Activated B cell treated with CpG ODN at 0.5 μM for 24 hours (primary cell): ENCODE results near the gene SYT12. TPM values are rescaled to one million over a fixed set of nuclear protein-coding genes. Genes with fewer than 3 reads are reported as not detected.

Experiments
- ATAC-seq: fragments of 200-7000 bp; cut with Tn5 transposase; one replicate; pipeline ENCODE4 v1.10.0; 2021; ENCODE audit warnings: low read depth, mild to moderate bottlenecking, moderate library complexity
- CTCF ChIA-PET: fragments of 350-600 bp; sonication (Branson Sonifier 250); formaldehyde crosslinking; loops from one replicate; lab custom pipeline; 2021; ENCODE audit warnings: antibody characterized with exemption; lab: Charles Lee
- POLR2A ChIA-PET: fragments of 350-600 bp; sonication (Branson Sonifier 250); formaldehyde crosslinking; loops from one replicate; lab custom pipeline; 2021; ENCODE audit warnings: antibody characterized with exemption; lab: Charles Lee
- DNase-seq: peaks from one replicate; pipeline ENCODE4 v3.0.0; 2022
- H3K27ac Mint-ChIP-seq: one replicate; pipeline ENCODE4 v1.8.0; 2020; ENCODE audit warnings: mixed read lengths
- H3K27me3 Mint-ChIP-seq: one replicate; pipeline ENCODE4 v1.8.0; 2021; ENCODE audit warnings: mixed read lengths
- H3K36me3 Mint-ChIP-seq: one replicate; pipeline ENCODE4 v1.8.0; 2021; ENCODE audit warnings: low read depth, mixed read lengths
- H3K4me1 Mint-ChIP-seq: one replicate; pipeline ENCODE4 v1.8.0; 2021; ENCODE audit warnings: mixed read lengths
- H3K4me3 Mint-ChIP-seq: one replicate; pipeline ENCODE4 v1.8.0; 2020; ENCODE audit warnings: mild to moderate bottlenecking, mixed read lengths
- H3K9me3 Mint-ChIP-seq: one replicate; pipeline ENCODE4 v1.8.0; 2020; ENCODE audit warnings: mixed read lengths
- CTCF ChIP-seq: fragments of 200-600 bp; IDR thresholded peaks from one replicate; pipeline ENCODE4 v1.8.0; 2022; ENCODE audit warnings: antibody characterized with exemption, mild to moderate bottlenecking
- intact Hi-C: fragments of 100-400 bp; cut with micrococcal nuclease; formaldehyde crosslinking; loops from one replicate; pipeline ENCODE4 v1.15.1; 2024
- total RNA-seq: library from RNA; stranded (reverse); gene quantifications from 2 replicates; pipeline ENCODE4 v1.2.3, GENCODE V29; 2022

The SYT12 gene, protein sequence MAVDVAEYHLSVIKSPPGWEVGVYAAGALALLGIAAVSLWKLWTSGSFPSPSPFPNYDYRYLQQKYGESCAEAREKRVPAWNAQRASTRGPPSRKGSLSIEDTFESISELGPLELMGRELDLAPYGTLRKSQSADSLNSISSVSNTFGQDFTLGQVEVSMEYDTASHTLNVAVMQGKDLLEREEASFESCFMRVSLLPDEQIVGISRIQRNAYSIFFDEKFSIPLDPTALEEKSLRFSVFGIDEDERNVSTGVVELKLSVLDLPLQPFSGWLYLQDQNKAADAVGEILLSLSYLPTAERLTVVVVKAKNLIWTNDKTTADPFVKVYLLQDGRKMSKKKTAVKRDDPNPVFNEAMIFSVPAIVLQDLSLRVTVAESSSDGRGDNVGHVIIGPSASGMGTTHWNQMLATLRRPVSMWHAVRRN
- not detected in 2 replicates for total RNA-seq

GRCh38 chr11:67022961-67023956, at the start of gene SYT12:
TSS of gene SYT12 (plus strand) at chr11:67023134. CDS start at chr11:67030145, 7,011 bp downstream.
- H3K27ac Mint-ChIP-seq = no peak within 1 kb of the TSS
- peaks cover 36% of the 10 kb centered on the region for H3K4me1 Mint-ChIP-seq
- DNase-seq = no peak
- ChIA-PET CTCF (no interaction called here), POLR2A (interaction anchor here (0.6 kb wide), 1 partner anchor 327 kb away, joined by 4 read pairs; no protein-coding TSS in a partner anchor)
- no peaks in the 10 kb centered on the region for H3K36me3 Mint-ChIP-seq
- H3K27me3 Mint-ChIP-seq = peaks cover 54% of the 10 kb centered on the region
- TF ChIP-seq CTCF = no peak
- ATAC-seq = no peak
- H3K9me3 Mint-ChIP-seq = peaks cover 2% of the 10 kb centered on the region
- H3K4me3 Mint-ChIP-seq = peak within 1 kb of the TSS; percentile 74
- intact Hi-C loops = no loop called here

- H3K4me1 Mint-ChIP-seq = no peaks in the 10 kb centered on the region
- ChIA-PET POLR2A (no interaction called here), CTCF (no interaction called here)
- H3K27me3 Mint-ChIP-seq = peaks cover 9% of the 10 kb centered on the region
- intact Hi-C loops = no loop called here
- ATAC-seq (no peak), DNase-seq (no peak)
- H3K36me3 Mint-ChIP-seq = no peaks in the 10 kb centered on the region
- H3K9me3 Mint-ChIP-seq = peaks cover 3% of the 10 kb centered on the region
- H3K4me3 Mint-ChIP-seq = no peak overlapping the region
- no peak for TF ChIP-seq CTCF
- H3K27ac Mint-ChIP-seq = no peak overlapping the region
Observed at GRCh38 chr11:66973956-66974580, 48.9 kb upstream of the SYT12 start.

DNA sequence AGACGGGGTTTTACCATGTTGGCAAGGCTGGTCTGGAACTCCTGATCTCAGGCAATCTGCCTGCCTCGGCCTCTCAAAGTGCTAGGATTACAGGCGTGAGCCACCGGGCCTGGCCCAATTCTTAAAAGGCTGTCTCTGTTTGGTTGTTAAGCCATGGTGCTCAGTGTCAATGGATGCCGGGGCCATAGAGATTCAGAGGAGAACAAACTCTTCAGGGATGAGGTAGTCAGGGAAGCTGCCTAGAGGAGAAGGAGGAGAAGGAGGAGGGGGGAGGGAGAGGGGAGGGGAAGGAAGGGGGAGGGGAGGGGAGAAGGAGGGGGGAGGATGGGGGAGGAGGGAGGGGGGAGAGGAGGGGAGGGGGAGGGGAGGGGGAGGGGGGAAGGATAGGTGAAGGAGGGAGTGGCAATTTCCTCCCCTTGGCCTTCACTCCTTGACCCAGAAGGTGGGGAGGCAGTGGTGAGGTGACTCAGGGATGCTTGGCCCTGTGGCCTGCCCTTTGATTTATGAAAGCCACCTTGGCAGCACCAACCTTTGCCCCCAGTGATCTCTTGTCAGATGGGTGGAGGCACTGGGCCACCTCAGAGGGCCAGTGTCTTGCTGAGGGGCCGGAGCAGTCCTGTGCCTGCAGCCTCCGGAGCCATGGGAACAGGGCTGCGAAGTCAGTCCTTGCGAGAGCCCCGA, 48.1 kb upstream of the SYT12 start, which contains the start of gene C11orf86:
TSS of gene C11orf86 (plus strand) at position 581 of the 681 bp plus-strand sequence. CDS start at position 640, 59 bp downstream.
- DNase-seq (no peak), ATAC-seq (no peak)
- intact Hi-C loops = no loop called here
- Mint-ChIP-seq H3K27ac (no peak within 1 kb of the TSS), H3K4me1 (no peaks in the 10 kb centered on the region), H3K27me3 (peaks cover 13% of the 10 kb centered on the region), H3K4me3 (no peak within 1 kb of the TSS), H3K36me3 (no peaks in the 10 kb centered on the region), H3K9me3 (peaks cover 3% of the 10 kb centered on the region)
- ChIA-PET CTCF (no interaction called here), POLR2A (no interaction called here)
- TF ChIP-seq CTCF = no peak

DNA sequence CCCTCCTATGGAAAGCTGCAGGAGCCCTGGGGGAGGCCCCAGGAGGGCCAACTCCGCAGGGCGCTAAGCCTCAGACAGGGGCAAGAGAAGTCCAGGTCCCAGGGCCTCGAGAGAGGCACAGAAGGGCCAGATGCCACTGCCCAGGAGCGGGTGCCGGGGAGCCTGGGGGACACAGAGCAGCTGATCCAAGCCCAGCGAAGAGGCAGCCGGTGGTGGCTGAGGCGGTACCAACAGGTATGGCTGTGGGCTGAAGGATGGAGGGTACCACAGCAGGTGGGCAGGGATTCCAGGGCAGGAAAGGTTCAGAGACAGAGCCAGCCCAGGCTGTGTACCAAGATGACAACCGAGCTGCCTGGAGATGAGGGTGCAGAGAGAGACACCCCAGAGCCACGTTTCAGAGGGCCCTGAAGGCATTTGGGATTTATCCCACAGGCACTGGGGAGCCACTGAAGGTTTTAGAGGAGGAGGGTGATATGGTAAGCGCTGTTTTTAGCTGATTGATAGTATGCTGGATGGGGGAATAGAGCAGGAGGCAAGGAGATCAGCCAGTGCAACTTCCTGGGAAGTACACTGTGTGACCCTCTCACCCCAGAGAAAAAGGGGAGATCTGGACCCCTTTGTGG, 47.4 kb upstream of the SYT12 start:
- Mint-ChIP-seq H3K27ac (no peak overlapping the region), H3K27me3 (peaks cover 13% of the 10 kb centered on the region), H3K36me3 (no peaks in the 10 kb centered on the region), H3K4me1 (no peaks in the 10 kb centered on the region), H3K9me3 (peaks cover 3% of the 10 kb centered on the region), H3K4me3 (no peak overlapping the region)
- ATAC-seq (no peak), DNase-seq (no peak)
- intact Hi-C loops = no loop called here
- TF ChIP-seq CTCF = no peak
- ChIA-PET CTCF (no interaction called here), POLR2A (no interaction called here)
